ENCODE data around the gene CROCC2.

DNA sequence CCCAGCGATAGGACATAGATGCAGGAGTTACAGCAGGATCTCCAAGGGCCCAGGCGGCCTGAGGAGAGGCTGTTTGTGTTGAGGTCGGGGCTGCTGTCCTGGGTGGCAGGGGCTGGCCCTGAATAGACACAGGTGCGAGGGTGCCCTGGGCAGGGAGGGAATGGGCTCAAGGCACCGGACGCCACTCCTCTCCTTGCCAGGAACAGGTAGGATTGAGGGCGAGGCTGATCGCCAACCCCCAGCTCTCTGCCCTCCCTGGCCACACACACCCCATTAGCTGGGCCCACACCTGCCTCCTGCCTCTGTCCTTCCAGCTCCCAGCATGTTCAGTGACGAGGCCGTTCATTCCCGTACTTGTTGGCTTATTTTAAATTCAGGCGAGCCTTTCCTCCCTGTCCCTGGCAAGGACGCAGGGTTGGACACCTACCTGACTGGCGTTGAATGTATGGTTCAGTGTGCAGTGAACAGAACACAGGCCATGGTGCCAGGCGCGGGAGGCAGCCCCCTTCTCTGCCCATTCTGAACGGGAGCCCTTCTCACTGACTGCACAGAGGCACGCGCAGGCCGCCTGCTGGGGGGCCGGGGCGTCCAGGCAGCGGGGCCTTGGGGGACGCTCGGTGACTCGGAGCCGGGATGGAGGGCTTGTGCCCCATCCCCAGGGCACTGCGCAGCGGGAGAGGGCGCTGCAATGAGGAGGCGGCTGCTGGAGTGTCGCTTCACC, 51.0 kb downstream of the CROCC2 start:
- no peak for TF ChIP-seq ZSCAN30 (tag by site-specific recombination; IDR thresholded peaks at IDR 0.05)
- TF ChIP-seq ZNF114 (tag by site-specific recombination; IDR thresholded peaks at IDR 0.05), result no peak
- TF ChIP-seq HOXA7 (CRISPR knock-in tag; IDR thresholded peaks at IDR 0.05; ENCODE audit: borderline replicate concordance), result no peak
- TF ChIP-seq, protein P1, sequence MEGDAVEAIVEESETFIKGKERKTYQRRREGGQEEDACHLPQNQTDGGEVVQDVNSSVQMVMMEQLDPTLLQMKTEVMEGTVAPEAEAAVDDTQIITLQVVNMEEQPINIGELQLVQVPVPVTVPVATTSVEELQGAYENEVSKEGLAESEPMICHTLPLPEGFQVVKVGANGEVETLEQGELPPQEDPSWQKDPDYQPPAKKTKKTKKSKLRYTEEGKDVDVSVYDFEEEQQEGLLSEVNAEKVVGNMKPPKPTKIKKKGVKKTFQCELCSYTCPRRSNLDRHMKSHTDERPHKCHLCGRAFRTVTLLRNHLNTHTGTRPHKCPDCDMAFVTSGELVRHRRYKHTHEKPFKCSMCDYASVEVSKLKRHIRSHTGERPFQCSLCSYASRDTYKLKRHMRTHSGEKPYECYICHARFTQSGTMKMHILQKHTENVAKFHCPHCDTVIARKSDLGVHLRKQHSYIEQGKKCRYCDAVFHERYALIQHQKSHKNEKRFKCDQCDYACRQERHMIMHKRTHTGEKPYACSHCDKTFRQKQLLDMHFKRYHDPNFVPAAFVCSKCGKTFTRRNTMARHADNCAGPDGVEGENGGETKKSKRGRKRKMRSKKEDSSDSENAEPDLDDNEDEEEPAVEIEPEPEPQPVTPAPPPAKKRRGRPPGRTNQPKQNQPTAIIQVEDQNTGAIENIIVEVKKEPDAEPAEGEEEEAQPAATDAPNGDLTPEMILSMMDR (tag by site-specific recombination; IDR thresholded peaks at IDR 0.05), result no peak
- TF ChIP-seq, protein P2, sequence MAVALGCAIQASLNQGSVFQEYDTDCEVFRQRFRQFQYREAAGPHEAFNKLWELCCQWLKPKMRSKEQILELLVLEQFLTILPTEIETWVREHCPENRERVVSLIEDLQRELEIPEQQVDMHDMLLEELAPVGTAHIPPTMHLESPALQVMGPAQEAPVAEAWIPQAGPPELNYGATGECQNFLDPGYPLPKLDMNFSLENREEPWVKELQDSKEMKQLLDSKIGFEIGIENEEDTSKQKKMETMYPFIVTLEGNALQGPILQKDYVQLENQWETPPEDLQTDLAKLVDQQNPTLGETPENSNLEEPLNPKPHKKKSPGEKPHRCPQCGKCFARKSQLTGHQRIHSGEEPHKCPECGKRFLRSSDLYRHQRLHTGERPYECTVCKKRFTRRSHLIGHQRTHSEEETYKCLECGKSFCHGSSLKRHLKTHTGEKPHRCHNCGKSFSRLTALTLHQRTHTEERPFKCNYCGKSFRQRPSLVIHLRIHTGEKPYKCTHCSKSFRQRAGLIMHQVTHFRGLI (tag by site-specific recombination; IDR thresholded peaks at IDR 0.05), result no peak
- no peak for TF ChIP-seq WT1 (tag by site-specific recombination; IDR thresholded peaks at IDR 0.05)
- no peak for TF ChIP-seq ZBTB20 (tag by site-specific recombination; IDR thresholded peaks at IDR 0.05)
- TF ChIP-seq, protein P3, sequence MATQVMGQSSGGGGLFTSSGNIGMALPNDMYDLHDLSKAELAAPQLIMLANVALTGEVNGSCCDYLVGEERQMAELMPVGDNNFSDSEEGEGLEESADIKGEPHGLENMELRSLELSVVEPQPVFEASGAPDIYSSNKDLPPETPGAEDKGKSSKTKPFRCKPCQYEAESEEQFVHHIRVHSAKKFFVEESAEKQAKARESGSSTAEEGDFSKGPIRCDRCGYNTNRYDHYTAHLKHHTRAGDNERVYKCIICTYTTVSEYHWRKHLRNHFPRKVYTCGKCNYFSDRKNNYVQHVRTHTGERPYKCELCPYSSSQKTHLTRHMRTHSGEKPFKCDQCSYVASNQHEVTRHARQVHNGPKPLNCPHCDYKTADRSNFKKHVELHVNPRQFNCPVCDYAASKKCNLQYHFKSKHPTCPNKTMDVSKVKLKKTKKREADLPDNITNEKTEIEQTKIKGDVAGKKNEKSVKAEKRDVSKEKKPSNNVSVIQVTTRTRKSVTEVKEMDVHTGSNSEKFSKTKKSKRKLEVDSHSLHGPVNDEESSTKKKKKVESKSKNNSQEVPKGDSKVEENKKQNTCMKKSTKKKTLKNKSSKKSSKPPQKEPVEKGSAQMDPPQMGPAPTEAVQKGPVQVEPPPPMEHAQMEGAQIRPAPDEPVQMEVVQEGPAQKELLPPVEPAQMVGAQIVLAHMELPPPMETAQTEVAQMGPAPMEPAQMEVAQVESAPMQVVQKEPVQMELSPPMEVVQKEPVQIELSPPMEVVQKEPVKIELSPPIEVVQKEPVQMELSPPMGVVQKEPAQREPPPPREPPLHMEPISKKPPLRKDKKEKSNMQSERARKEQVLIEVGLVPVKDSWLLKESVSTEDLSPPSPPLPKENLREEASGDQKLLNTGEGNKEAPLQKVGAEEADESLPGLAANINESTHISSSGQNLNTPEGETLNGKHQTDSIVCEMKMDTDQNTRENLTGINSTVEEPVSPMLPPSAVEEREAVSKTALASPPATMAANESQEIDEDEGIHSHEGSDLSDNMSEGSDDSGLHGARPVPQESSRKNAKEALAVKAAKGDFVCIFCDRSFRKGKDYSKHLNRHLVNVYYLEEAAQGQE (tag by site-specific recombination; IDR thresholded peaks at IDR 0.05), result no peak
- no peak for TF ChIP-seq EGR2 (tag by site-specific recombination; IDR thresholded peaks at IDR 0.05; ENCODE audit: low read depth)
- TF ChIP-seq, protein P4, sequence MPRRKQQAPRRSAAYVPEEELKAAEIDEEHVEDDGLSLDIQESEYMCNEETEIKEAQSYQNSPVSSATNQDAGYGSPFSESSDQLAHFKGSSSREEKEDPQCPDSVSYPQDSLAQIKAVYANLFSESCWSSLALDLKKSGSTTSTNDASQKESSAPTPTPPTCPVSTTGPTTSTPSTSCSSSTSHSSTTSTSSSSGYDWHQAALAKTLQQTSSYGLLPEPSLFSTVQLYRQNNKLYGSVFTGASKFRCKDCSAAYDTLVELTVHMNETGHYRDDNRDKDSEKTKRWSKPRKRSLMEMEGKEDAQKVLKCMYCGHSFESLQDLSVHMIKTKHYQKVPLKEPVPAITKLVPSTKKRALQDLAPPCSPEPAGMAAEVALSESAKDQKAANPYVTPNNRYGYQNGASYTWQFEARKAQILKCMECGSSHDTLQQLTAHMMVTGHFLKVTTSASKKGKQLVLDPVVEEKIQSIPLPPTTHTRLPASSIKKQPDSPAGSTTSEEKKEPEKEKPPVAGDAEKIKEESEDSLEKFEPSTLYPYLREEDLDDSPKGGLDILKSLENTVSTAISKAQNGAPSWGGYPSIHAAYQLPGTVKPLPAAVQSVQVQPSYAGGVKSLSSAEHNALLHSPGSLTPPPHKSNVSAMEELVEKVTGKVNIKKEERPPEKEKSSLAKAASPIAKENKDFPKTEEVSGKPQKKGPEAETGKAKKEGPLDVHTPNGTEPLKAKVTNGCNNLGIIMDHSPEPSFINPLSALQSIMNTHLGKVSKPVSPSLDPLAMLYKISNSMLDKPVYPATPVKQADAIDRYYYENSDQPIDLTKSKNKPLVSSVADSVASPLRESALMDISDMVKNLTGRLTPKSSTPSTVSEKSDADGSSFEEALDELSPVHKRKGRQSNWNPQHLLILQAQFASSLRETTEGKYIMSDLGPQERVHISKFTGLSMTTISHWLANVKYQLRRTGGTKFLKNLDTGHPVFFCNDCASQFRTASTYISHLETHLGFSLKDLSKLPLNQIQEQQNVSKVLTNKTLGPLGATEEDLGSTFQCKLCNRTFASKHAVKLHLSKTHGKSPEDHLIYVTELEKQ (tag by site-specific recombination; IDR thresholded peaks at IDR 0.05; ENCODE audit: borderline replicate concordance), result no peak
